Smooth muscle cell (in vitro differentiated cells): Measurements from ENCODE around the gene GDPD3. TPM values are rescaled to one million over a fixed set of nuclear protein-coding genes. Genes with fewer than 3 reads are reported as not detected.
"Not testable (repeated sequence)": the region's sequence is repeated elsewhere in the genome, so short reads cannot be mapped to it uniquely, and the experiment has no call there.

ENCODE experiments used
- DNase-seq: peaks from one replicate; lab custom pipeline; 2025; ENCODE audit not compliant: unreplicated experiment; lab: John Stamatoyannopoulos, UW
- H2AFZ ChIP-seq: fragments of 200-600 bp; sonication (generic); 2 replicates; pipeline ENCODE4 v1.6.0; 2016; ENCODE audit warnings: antibody characterized with exemption, low read depth, mild to moderate bottlenecking
- H3F3A ChIP-seq: fragments of 200-600 bp; sonication (generic); 2 replicates; pipeline ENCODE4 v1.6.0; 2017; ENCODE audit warnings: antibody characterized with exemption, low read depth
- H3K27ac ChIP-seq: fragments of 200-600 bp; sonication (generic); 2 replicates; pipeline ENCODE4 v1.5.1; 2016; ENCODE audit warnings: low read depth, mild to moderate bottlenecking
- H3K27me3 ChIP-seq: fragments of 200-600 bp; sonication (generic); 2 replicates; pipeline ENCODE4 v1.6.1; 2016; ENCODE audit warnings: low read depth, mild to moderate bottlenecking
- H3K36me3 ChIP-seq: fragments of 200-600 bp; sonication (generic); 2 replicates; pipeline ENCODE4 v1.5.1; 2016; ENCODE audit warnings: low read depth
- H3K4me1 ChIP-seq: fragments of 200-600 bp; sonication (generic); 2 replicates; pipeline ENCODE4 v1.5.1; 2016; ENCODE audit warnings: low read depth
- H3K4me2 ChIP-seq: fragments of 200-600 bp; sonication (generic); 2 replicates; pipeline ENCODE4 v1.6.0; 2016; ENCODE audit warnings: mild to moderate bottlenecking
- H3K4me3 ChIP-seq: fragments of 200-600 bp; sonication (generic); 2 replicates; pipeline ENCODE4 v1.5.1; 2016; ENCODE audit warnings: mild to moderate bottlenecking
- H3K79me2 ChIP-seq: fragments of 200-600 bp; sonication (generic); 2 replicates; pipeline ENCODE4 v1.6.0; 2016; ENCODE audit warnings: low read depth, mild to moderate bottlenecking
- H3K9ac ChIP-seq: fragments of 200-600 bp; sonication (generic); 2 replicates; pipeline ENCODE4 v1.6.0; 2016; ENCODE audit warnings: low read depth
- H3K9me3 ChIP-seq: fragments of 200-600 bp; sonication (generic); replicated peaks from 2 replicates; pipeline ENCODE4 v1.5.1; 2016; ENCODE audit warnings: low read depth
- H4K20me1 ChIP-seq: fragments of 200-600 bp; sonication (generic); 2 replicates; pipeline ENCODE4 v1.6.0; 2016; ENCODE audit warnings: low read depth
- WGBS: methylation state at CpG from one replicate; pipeline ENCODE4 v1.1.7; 2016; ENCODE audit warnings: low lambda C conversion rate; 5-methylcytosine and 5-hydroxymethylcytosine counted together
- polyA plus RNA-seq: library from polyadenylated mRNA; unstranded; fragments of >200 nt; fragmentation: Nextera tagmentation; extraction: Ambion mirVana; gene quantifications from 2 replicates; pipeline ENCODE4 v1.2.1, GENCODE V29; 2016
- total RNA-seq: library from RNA; depleted of rRNA; stranded (reverse); fragments of >200 nt; gene quantifications from 2 replicates; pipeline ENCODE4 v1.2.3, GENCODE V29; 2014
- TF ChIP-seq, protein P1 (sequence below): fragments of 200-600 bp; sonication (generic); IDR thresholded peaks from 2 replicates; pipeline ENCODE4 v1.5.1; 2017; ENCODE audit warnings: borderline replicate concordance, mild to moderate bottlenecking, antibody characterized with exemption; ENCODE audit not compliant: insufficient read depth, poor library complexity, severe bottlenecking

The GDPD3 gene
- total and polyA plus RNA-seq, 2 experiments from 2014 or later, result 0.85 to 13.4 TPM

DNA sequence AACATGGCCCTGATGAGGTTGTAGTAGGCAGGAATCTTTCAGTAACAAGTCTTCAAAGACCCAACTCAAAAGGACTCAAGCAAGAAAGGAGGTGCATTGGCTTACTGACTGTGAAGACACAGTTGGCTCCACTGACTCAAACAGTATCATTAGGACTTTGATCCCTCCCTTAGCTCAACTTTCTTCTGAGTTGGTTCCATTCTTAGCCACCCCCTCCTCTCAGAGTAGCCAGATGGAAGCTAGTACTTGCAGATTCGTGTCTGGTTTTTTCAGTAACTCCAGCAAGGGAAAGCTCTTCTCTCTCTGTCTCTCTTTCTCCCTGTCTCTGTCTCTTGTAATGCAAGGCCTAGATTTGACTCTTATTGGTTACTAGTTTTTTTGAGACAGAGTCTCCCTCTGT lies 14.7 kb upstream of the GDPD3 start:
- no peak for DNase-seq
- H3K9me3 ChIP-seq, result no peaks in the 10 kb centered on the region
- H3K4me1 ChIP-seq, result no peaks in the 10 kb centered on the region
- peaks cover 9% of the 10 kb centered on the region for H3F3A ChIP-seq
- no peak overlapping the region for H3K27ac ChIP-seq
- H3K9ac ChIP-seq, result no peak overlapping the region
- WGBS, result 77% methylated on average over 1 of the region's 1 CpG
- no peaks in the 10 kb centered on the region for H4K20me1 ChIP-seq
- TF ChIP-seq, protein P1, sequence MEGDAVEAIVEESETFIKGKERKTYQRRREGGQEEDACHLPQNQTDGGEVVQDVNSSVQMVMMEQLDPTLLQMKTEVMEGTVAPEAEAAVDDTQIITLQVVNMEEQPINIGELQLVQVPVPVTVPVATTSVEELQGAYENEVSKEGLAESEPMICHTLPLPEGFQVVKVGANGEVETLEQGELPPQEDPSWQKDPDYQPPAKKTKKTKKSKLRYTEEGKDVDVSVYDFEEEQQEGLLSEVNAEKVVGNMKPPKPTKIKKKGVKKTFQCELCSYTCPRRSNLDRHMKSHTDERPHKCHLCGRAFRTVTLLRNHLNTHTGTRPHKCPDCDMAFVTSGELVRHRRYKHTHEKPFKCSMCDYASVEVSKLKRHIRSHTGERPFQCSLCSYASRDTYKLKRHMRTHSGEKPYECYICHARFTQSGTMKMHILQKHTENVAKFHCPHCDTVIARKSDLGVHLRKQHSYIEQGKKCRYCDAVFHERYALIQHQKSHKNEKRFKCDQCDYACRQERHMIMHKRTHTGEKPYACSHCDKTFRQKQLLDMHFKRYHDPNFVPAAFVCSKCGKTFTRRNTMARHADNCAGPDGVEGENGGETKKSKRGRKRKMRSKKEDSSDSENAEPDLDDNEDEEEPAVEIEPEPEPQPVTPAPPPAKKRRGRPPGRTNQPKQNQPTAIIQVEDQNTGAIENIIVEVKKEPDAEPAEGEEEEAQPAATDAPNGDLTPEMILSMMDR, result no peak
- no peaks in the 10 kb centered on the region for H3K36me3 ChIP-seq
- no peaks in the 10 kb centered on the region for H3K27me3 ChIP-seq
- H2AFZ ChIP-seq, result no peak overlapping the region
- H3K4me3 ChIP-seq, result no peak overlapping the region
- H3K79me2 ChIP-seq, result no peaks in the 10 kb centered on the region
- H3K4me2 ChIP-seq, result no peak overlapping the region

DNA sequence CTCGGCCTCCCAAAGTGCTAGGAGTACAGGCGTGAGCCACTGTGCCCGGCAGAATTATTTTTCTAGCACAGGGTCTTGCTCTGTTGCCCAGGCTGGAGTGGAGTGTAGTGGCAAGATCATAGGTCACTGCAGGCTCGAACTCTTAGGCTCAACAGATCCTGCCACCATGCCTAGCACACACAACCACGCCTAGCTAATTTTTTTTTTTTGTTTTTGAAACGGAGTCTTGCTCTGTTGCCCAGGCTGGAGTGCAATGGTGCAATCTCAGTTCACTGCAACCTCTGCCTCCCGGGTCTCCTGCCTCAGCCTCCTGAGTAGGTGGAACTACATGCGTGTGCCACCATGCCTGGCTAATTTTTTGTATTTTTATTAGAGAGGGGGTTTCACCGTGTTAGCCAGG lies 12.4 kb upstream of the GDPD3 start:
- WGBS, result 95% methylated on average over 9 of the region's 9 CpGs
- H3K4me1 ChIP-seq, H3K9ac ChIP-seq, H3K79me2 ChIP-seq, H4K20me1 ChIP-seq, H3K27ac ChIP-seq, H3K9me3 ChIP-seq, H3K4me3 ChIP-seq, DNase-seq, H3K4me2 ChIP-seq, H3K27me3 ChIP-seq, H3K36me3 ChIP-seq, H2AFZ ChIP-seq: not testable (repeated sequence)
- peaks cover 14% of the 10 kb centered on the region for H3F3A ChIP-seq

DNA sequence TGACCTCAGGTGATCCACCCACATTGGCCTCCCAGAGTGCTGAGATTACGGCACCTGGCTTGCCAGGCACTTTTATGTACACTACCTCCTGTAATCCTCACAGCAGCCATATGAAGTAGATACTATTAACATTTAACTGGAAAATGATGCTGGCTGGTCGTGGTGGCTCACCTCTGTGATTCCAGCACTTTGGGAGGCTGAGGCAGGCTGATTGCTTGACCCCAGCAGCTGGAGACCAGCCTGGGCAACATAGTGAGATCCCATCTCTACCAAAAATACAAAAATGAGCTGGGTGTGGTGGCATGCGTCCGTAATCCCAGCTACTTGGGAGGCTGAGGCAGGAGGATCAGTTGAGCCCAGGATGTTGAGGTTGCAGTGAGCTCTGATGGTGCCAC lies 11.6 kb upstream of the GDPD3 start:
- peak overlapping the region; percentile 63 for H3K27ac ChIP-seq
- no peaks in the 10 kb centered on the region for H3K9me3 ChIP-seq
- H3K9ac ChIP-seq, result no peak overlapping the region
- H3F3A ChIP-seq, result peaks cover 14% of the 10 kb centered on the region
- no peak for DNase-seq
- no peak overlapping the region for H2AFZ ChIP-seq
- H3K79me2 ChIP-seq, result no peaks in the 10 kb centered on the region
- no peak overlapping the region for H3K4me2 ChIP-seq
- H3K4me3 ChIP-seq, result no peak overlapping the region
- TF ChIP-seq, protein P1, result no peak
- no peaks in the 10 kb centered on the region for H4K20me1 ChIP-seq
- no peaks in the 10 kb centered on the region for H3K27me3 ChIP-seq
- H3K36me3 ChIP-seq, result no peaks in the 10 kb centered on the region
- 91% methylated on average over 4 of the region's 4 CpGs for WGBS
- H3K4me1 ChIP-seq, result no peaks in the 10 kb centered on the region

DNA sequence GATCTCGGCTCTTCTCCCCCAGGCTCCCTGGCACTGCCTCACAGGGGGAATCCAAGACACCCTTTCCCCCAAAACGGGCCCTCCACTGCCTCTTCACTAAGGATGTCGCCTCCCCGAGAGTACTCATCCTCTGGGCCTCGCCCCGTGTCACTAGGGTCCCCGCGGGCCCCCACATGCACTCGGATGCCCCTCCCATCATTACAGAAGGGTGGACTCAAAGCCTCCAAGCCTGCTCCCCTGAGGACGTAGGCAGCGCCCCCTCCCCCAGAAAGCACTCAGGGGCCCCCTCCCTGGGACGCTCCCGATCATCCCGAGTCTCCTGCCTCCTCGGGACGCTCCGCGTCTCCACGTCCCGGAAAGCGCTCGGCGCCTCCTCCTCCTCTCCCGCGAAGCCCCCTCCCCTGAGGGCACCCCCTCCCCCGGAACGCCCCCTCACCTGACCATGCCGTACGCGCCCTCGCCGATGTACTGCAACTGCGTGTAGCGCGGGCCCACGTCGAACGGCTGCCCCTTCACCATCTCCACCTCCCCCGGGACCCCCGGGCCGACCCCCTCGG lies 9.3 kb upstream of the GDPD3 start:
- H3K9ac ChIP-seq, result peak overlapping the region; percentile 59
- peaks cover 14% of the 10 kb centered on the region for H3F3A ChIP-seq
- H3K4me3 ChIP-seq, result peak overlapping the region; percentile 59
- H3K36me3 ChIP-seq, result no peaks in the 10 kb centered on the region
- H3K27me3 ChIP-seq, result no peaks in the 10 kb centered on the region
- H3K79me2 ChIP-seq, result no peaks in the 10 kb centered on the region
- 5% methylated on average over 8 of the region's 42 CpGs for WGBS
- H3K27ac ChIP-seq, result no peak overlapping the region
- no peak overlapping the region for H2AFZ ChIP-seq
- H3K9me3 ChIP-seq, result no peaks in the 10 kb centered on the region
- no peaks in the 10 kb centered on the region for H3K4me1 ChIP-seq
- TF ChIP-seq, protein P1, result no peak
- DNase-seq, result no peak
- no peaks in the 10 kb centered on the region for H4K20me1 ChIP-seq
- peak overlapping the region; percentile 98 for H3K4me2 ChIP-seq
